ENCODE data around the gene ZNRD2. TPM values are rescaled to one million over a fixed set of nuclear protein-coding genes. Genes with fewer than 3 reads are reported as not detected.
"Not testable (repeated sequence)": the region's sequence is repeated elsewhere in the genome, so short reads cannot be mapped to it uniquely, and the experiment has no call there.

ZNRD2 gene
- total RNA-seq, 1 donor from 2014 or later = 26.6 TPM

- DNase-seq = no peak
These were observed 14.5 kb upstream of the ZNRD2 start for GRCh38 chr11:65555693-65556231.

- DNase-seq = no peak
These were observed 13.6 kb upstream of the ZNRD2 start for GRCh38 chr11:65556470-65557279.

GRCh38 chr11:65557280-65558001, 12.8 kb upstream of the ZNRD2 start:
- no peak for DNase-seq

GRCh38 chr11:65558002-65558929, 12.0 kb upstream of the ZNRD2 start, which contains the start of gene LTBP3:
TSS of gene LTBP3 (minus strand) at chr11:65558359. CDS start at chr11:65557959, 400 bp downstream.
- peak; percentile 94 for DNase-seq

GRCh38 chr11:65558930-65559509, 11.3 kb upstream of the ZNRD2 start:
- DNase-seq = no peak

DNA sequence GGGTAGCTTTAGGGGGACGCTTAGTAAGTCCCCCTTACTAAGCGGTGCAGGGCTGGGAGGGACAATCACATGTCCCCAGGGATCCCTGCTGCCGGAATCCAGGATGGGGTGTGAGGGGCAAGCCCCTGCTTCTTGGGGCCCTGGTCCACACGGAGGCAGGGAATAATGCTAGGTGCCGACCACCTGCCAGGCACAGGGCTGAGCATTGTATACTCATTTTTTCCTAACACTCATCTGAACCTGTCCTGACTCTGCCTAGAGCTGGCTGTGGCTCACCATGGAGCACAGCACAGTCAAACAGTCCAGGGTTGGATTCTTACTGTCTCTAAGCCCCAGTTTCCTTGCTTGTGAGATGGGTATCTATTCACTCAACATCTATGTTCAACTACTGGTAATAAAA, 10.7 kb upstream of the ZNRD2 start:
- DNase-seq = no peak

GRCh38 chr11:65559951-65560537, 10.2 kb upstream of the ZNRD2 start:
- peak; percentile 58 for DNase-seq

GRCh38 chr11:65560555-65561418, 9.5 kb upstream of the ZNRD2 start:
- peak; percentile 80 for DNase-seq

- no peak for DNase-seq
These were observed 8.3 kb upstream of the ZNRD2 start for GRCh38 chr11:65562020-65562419.

DNA sequence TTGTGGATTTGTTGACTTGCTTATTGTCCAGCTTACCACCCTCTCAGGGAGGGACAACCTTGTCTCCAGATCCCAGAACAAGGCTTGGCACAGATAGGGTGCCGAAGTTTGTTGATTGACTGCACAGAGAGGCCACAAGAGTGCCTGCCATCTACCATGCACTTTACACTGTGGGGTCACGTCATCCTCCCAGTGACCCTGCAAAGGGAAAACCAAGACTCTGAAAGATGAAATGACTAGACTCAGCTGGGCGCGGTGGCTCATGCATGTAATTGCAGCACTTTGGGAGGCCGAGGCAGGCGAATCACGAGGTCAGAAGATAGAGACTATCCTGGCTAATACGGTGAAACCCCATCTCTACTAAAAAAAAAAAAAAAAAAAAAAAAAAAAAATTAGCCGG, 7.5 kb upstream of the ZNRD2 start:
- no peak for DNase-seq

- DNase-seq = no peak
These were observed 6.7 kb upstream of the ZNRD2 start for GRCh38 chr11:65563601-65564000.

- not testable (repeated sequence) for DNase-seq
These were observed 5.3 kb upstream of the ZNRD2 start for GRCh38 chr11:65564879-65565559.

- no peak for DNase-seq
These were observed 4.4 kb upstream of the ZNRD2 start for GRCh38 chr11:65565624-65566453.

DNA sequence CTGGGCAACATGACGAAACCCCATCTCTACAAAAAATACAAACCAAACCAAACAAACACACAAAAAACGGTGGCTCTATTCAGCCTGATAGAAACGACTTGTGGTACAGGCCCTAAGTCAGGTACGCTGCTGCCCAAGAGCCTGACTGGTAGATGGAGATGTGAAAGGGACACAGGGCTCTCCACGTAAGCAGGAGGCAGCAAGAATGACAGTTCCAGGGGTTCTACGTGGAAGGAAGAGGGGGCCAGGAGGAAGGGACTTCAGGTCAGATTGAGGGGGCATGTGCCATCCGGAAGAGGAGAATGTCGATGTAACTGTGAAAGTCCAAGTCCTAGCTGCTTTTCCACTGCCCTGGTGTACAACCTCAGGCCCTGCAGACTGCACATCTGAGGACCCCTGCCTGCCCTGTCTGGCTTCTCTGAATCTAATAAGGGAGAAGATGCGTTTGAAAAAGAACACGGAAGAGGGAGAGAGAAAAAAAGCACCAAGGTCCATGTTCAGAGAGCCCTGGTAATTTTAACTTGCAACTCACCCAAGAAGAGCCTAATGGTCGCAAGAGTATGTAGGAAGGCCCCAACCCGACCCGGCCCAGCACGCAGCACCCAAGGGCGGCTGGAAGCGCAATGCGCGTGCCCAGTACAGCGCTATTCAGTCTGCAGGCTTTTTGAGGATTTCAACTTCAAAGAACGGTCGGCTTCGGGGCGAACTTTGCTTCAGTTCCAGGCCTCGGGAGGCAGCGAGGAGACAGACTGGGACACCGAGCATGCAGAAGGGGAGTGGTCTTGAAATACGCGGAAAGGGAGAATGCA, 909 bp upstream of the ZNRD2 start:
- DNase-seq = no peak

GRCh38 chr11:65571420-65571819, 1.1 kb downstream of the ZNRD2 start:
- DNase-seq = no peak

DNA sequence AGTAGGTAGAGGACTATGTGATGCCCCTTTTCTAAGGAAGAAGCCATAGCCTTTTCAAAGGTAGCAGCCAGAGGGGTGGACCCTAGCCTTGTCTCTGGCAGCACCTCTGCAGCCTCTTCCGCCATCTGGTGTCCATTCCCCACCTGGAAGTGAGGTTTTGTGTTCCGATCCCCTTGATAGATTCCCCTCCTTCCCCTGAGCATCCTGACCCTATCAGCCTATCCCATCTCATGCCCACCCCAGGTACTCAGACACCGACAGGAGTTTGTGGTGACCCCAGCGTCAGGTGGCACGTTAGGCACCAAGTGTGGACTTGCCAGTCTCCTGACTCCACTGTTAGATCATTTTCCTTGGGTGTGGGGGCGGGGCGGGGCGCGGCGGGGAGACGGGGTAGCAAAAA, 1.7 kb downstream of the ZNRD2 start:
- DNase-seq = peak; percentile 71

DNA sequence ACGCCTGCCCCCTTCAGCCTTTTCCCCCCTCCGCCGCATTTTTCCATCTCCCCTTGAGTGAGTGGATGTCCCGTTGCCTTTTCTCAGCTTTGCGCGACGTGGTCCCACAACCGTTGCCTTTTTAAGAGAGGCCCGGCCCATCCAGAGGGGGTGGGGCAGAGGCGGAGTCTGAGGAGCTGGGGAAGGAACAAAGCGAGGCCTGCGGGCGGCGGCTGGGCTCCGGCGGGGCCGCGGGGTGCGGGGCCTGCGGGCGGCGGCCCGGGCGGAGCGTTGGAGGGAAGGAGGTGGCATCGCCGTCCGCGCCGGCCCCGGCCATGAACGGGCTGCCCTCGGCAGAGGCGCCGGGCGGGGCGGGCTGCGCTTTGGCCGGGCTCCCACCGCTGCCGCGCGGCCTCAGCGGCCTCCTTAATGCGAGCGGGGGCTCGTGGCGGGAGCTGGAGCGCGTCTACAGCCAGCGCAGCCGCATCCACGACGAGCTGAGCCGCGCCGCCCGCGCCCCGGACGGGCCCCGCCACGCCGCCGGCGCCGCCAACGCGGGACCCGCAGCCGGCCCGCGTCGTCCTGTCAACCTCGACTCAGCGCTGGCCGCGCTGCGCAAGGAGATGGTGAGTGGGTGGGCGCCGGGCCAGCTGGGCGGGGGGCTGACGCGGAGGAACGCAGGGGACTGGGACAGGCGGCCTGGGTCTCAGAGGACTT, 2.2 kb downstream of the ZNRD2 start, which contains the start of gene FAM89B:
Gene FAM89B, plus strand, starts transcription at position 183 of the 696 bp plus-strand sequence. Its CDS starts 132 bp downstream, at position 315.
- DNase-seq = peak; percentile 97

Measured in tongue (tissue), 2 donors.